Stomach (tissue), 4 donors: ENCODE measurements around the gene ARSJ.

Experiments used
- POLR2A ChIP-seq, 4 donors: fragments of 450-650 bp; IDR thresholded peaks; one replicate each; pipeline ENCODE4 v1.6.1; 2016; ENCODE audit warnings: antibody characterized with exemption in 4 of 4, control low read depth in 2 of 4, mild to moderate bottlenecking in 1 of 4, moderate library complexity in 1 of 4
- POLR2AphosphoS5 ChIP-seq, 3 donors: sonication (generic); formaldehyde crosslinking; IDR thresholded peaks; one replicate each; pipeline ENCODE4 v1.6.1; 2016; ENCODE audit warnings: antibody characterized with exemption in 3 of 3

GRCh38 chr4:113953888-113954287, 25.6 kb downstream of the ARSJ start:
- TF ChIP-seq POLR2A (IDR thresholded peaks at IDR 0.05) (no peak), POLR2AphosphoS5 (IDR thresholded peaks at IDR 0.05) (no peak)
